K562 (cell line): ENCODE measurements around the gene SIKE1. TPM values are rescaled to one million over a fixed set of nuclear protein-coding genes. Genes with fewer than 3 reads are reported as not detected.

Source experiments
- ERF ChIP-seq: fragments of 450-650 bp; formaldehyde crosslinking; IDR thresholded peaks from 2 replicates; pipeline ENCODE4 v1.4.0; 2020; ENCODE audit warnings: mild to moderate bottlenecking, mixed read lengths
- HMBOX1 ChIP-seq: sonication (generic); IDR thresholded peaks from 2 replicates; pipeline ENCODE4 v1.6.1; 2016
- NFRKB ChIP-seq: fragments of 450-650 bp; IDR thresholded peaks from 2 replicates; pipeline ENCODE4 v1.6.1; 2016; ENCODE audit warnings: low read depth
- PKNOX1 ChIP-seq: fragments of 450-650 bp; IDR thresholded peaks from 2 replicates; pipeline ENCODE4 v1.6.1; 2016
- RBM22 ChIP-seq: fragments of 200-400 bp; formaldehyde crosslinking; IDR thresholded peaks from 2 replicates; pipeline ENCODE4 v1.6.1; 2018; ENCODE audit warnings: low read length, low read depth; ENCODE audit not compliant: poor library complexity, severe bottlenecking
- TEAD4 ChIP-seq, 2 experiments: sonication (generic) in 1 of 2; formaldehyde crosslinking in 1 of 2; IDR thresholded peaks; 2 replicates each; pipeline versions ENCODE4 v1.6.1 to v1.8.0; 2012 to 2022; ENCODE audit warnings: borderline replicate concordance in 1 of 2, inconsistent platforms in 1 of 2, low read length in 1 of 2, mild to moderate bottlenecking in 1 of 2, missing genetic modification reagents in 1 of 2
- ZBTB5 ChIP-seq: fragments of 450-650 bp; IDR thresholded peaks from 2 replicates; pipeline ENCODE4 v1.6.1; 2017; ENCODE audit warnings: antibody characterized with exemption
- ZNF232 ChIP-seq: sonication (generic); formaldehyde crosslinking; IDR thresholded peaks from 2 replicates; pipeline ENCODE4 v1.8.0; 2022; ENCODE audit warnings: mild to moderate bottlenecking, missing genetic modification reagents
- polyA plus RNA-seq, 8 experiments: library from polyadenylated mRNA; depleted of rRNA in 4 of 8; stranded (reverse) in 5 of 8; unstranded in 3 of 8; fragments of >200 nt; fragmentation: Nextera tagmentation in 2 of 8; fragmentation: Illumina TruSeq in 1 of 8; extraction: Ambion mirVana in 2 of 8; extraction: Trizol in 1 of 8; gene quantifications; 2 replicates each; pipeline versions ENCODE4 v1.2.1 to v1.2.3, GENCODE V29; 2011 to 2014; ENCODE audit warnings: inconsistent platforms in 1 of 8, missing spikeins in 1 of 8
- total RNA-seq, 7 experiments: library from RNA; depleted of rRNA in 6 of 7; stranded (reverse); fragments of >200 nt in 6 of 7; fragmentation: Illumina TruSeq in 2 of 7; extraction: Trizol in 2 of 7; gene quantifications; 2 replicates each; pipeline versions ENCODE4 v1.2.1 to v1.2.3, GENCODE V29; 2011 to 2021; ENCODE audit warnings: low replicate concordance in 1 of 7

SIKE1 gene
- total and polyA plus RNA-seq, 9 of the 15 experiments (the other 6 are each of a cell fraction or from before 2014, with no cell fraction given): 21.8 to 144 (median 76.3) TPM

GRCh38 chr1:114782476-114782875, 2.0 kb upstream of the SIKE1 start (continued):
- no peak for TF ChIP-seq PKNOX1
- TF ChIP-seq HMBOX1: no peak
- TF ChIP-seq NFRKB: no peak
- TF ChIP-seq ZBTB5: no peak
- TF ChIP-seq RBM22: no peak
- no peak for TF ChIP-seq TEAD4 (IDR thresholded peaks at IDR 0.05; ENCODE audit: low read length)
- TF ChIP-seq TEAD4 (CRISPR knock-in tag; IDR thresholded peaks at IDR 0.05; ENCODE audit: borderline replicate concordance): no peak
- no peak for TF ChIP-seq ERF
- no peak for TF ChIP-seq ZNF232 (CRISPR knock-in tag)
